HG02571 (cell line): ENCODE data around the gene PTEN.
"Not testable (repeated sequence)": the region's sequence is repeated elsewhere in the genome, so short reads cannot be mapped to it uniquely, and the experiment has no call there.

Experiments
- ATAC-seq: cut with Tn5 transposase; IDR thresholded peaks from one replicate; pipeline ENCODE4 v1.9.1; 2021; ENCODE audit warnings: mild to moderate bottlenecking, moderate library complexity; ENCODE audit not compliant: unreplicated experiment

Gene PTEN

DNA sequence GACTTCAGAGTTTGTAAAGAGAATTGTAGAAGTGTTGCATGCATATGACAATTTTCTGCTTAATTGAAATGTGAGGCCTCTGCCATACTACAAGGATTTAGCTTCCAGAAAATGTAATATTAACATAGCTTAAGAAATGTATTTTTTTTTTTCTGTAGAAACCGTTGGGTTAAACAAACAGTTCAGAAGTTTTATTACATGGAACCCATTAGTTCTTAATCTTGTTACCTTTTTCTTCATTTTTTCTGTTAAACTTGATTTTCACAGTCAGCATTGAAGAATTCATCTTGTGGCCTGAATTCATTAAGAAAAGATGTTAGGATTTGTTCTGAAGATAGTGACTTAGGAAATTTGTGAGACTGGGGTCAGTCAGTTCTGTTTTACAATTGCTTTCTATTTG is 4.9 kb downstream of the PTEN start:
- ATAC-seq, result no peak

DNA sequence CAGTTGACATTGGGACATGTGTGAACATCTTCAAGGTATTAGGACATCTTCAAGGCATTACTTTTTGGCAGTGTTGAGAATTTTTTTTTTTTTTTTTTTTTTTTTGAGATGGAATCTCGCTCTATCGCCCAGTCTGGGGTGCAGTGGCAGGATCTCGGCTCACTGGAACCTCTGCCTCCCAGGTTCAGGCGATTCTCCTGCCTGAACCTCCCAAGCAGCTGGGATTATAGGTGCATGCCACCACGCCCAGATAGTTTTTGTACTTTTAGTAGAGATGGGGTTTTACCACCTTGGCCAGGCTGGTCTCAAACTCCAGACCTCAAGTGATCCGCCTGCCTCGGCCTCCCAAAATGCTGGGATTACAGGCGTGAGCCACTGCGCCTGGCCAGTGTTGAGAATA is 5.7 kb downstream of the PTEN start:
- not testable (repeated sequence) for ATAC-seq

DNA sequence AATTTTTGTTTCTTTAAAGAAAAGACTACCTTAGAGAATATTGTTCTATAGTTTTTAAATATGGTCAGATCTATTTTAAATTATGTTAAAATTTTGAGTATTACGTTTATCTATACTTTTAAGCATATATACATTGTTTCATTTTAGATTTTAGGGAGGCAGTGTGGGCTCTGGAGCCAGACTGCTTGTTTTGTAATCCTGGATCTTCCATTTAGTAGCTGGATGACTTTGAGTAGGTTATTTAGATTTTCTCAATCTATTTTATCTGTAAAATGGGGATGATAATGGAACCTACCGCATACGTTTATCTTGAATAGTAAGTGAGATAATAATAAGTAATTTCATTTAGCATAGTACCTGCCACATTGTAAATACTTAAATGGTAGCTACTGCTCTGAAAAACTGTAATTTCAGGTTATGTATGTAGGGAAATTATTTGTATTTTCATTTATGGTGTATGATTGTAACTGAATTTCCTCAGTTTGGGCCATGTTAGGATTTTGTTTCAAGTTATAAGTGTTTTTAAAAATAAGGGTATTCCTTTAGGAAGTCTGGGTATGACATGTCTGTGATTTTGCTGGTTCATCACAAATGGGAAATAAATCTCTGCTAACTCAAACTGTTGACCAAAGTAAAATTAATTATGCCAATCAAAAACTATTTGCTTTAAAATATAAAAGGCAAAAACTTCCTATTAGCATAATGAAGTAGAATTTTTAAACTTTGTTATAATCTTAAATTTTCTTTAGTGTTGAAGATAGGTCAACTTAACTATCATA is 6.5 kb downstream of the PTEN start:
- ATAC-seq, result no peak

DNA sequence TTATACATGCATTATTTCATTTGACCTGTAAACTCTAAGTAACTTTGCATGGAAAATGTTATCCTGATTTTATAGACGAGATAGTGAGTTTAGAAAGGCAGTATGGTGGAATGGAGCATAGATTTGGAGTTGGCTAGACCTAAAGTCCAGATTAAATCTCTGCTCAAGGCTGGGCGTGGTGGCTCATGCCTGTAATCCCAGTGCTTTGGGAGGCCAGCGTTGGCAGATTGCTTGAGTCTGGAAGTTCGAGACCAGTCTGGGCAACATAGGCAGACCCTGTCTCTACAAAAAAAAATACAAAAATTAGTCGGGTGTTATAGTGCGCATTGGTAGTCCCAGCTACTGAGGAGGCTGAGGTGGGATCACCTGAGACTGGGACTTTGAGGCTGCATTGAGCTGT is 9.4 kb downstream of the PTEN start:
- no peak for ATAC-seq

DNA sequence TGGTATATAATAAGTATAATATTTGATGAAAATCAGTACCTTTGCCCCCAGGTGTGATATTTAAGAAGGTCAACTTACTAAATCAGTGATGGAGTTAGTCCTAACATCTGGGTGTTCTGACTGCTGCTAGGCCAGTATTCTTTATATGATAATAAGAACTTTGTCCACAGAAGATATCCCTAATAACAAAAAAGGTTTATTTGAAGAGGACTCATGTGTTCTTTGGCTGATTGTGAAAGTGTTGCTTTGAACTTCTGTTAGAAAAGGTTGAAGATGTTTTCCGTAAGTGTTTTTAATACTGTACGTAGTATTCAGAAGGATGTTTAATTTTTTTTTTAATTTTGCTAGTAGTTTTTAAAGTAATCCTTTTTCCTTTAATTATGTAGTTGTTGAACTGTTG is 10.2 kb downstream of the PTEN start:
- ATAC-seq, result no peak

DNA sequence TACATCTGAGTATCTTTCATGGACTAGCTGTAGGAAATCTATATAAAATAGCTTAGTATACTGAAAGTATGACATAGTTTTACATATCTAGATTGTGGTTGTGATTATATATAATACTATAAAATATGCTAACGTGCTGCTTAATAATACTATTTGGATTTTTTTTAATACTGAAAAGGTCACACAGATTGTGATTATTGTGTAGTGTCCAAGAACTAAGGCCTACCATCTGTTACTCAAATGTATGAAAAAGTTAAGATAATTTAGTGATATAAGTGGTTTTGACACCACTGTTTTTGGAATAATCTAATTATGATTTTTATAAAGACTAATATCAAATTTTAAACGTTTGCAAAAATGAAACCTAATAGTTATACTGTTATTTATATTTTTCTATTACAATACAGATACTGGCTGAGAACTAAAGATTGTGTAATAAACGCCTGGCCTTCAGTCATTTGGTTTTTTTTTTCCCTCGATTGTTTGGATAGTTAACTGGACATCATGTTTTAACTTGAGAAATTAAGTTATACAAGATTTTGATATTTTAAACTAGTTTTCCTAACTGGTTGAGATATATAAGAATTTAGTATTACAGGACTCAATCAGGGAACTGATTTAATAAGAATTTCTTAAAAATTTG is 12.6 kb downstream of the PTEN start:
- no peak for ATAC-seq

DNA sequence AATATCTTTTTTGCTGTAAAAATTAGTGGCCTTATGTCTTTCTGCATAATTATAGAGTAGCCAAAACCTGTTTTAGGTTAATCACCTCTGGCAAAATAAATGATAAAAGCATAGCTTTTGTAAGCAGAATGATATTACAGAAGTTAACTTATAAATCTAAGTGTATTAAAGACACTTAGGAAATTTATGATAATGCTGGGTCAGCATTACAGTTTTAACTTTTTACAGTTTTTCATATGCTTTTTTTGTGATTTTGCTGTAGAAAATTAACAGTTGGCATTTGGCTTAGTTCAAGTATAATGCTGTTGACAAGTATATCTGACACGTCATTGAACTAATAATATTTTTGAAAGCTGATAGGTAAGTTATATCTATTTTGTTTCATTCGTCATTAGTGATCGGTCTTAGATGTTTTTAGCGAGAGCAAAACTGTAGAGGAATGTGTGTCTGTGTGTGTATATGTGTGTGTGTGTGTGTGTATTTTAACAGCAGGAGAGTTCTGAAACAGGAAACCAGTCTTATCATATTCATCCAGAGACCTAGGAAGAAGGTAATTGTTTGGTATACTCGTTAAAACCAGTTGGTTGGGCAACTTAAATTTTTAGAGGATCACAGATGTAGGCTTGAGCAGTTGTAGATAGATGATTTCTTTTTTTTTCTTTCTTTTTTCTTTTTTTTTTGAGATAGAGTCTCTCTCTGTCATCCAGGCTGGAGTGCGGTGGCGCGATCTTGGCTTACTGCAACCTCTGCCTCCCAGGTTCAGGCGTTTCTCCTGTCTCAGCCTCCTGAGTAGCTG is 15.4 kb downstream of the PTEN start:
- no peak for ATAC-seq

DNA sequence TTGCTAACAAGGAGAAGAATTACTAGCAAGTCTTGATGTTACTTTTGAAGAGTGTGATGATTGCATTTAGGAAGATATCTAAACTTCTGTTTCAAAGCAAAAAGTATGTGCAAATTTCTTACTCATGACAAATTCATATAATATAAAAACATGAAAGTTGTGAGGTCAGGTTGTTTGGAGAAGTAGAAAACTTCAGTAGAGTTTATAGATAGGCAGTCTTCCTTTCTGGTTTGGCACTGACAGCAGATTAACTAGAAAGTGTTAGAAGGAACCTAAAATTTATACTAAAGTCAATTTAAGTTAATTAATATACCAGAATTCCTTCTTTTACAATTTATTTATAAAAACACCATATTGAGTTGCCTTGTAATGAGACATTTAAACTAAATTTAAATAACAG is 16.9 kb downstream of the PTEN start:
- no peak for ATAC-seq

DNA sequence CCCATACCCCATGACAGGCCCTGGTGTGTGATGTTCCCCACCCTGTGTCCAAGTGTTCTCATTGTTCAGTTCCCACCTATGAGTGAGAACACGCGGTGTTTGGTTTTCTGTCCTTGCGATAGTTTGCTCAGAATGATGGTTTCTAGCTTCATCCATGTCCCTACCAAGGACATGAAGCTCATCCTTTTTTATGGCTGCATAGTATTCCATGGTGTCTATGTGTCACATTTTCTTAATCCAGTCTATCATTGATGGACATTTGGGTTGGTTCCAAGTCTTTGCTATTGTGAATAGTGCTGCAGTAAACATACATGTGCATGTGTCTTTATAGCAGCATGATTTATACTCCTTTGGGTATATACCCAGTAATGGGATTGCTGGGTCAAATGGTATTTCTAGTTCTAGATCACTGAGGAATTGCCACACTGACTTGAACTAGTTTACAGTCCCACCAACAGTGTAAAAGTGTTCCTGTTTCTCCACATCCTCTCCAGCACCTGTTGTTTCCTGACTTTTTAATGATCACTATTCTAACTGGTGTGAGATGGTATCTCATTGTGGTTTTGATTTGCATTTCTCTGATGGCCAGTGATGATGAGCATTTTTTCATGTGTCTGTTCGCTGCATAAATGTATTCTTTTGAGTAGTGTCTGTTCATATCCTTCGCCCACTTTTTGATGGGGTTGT is 18.1 kb downstream of the PTEN start:
- ATAC-seq, result not testable (repeated sequence)

DNA sequence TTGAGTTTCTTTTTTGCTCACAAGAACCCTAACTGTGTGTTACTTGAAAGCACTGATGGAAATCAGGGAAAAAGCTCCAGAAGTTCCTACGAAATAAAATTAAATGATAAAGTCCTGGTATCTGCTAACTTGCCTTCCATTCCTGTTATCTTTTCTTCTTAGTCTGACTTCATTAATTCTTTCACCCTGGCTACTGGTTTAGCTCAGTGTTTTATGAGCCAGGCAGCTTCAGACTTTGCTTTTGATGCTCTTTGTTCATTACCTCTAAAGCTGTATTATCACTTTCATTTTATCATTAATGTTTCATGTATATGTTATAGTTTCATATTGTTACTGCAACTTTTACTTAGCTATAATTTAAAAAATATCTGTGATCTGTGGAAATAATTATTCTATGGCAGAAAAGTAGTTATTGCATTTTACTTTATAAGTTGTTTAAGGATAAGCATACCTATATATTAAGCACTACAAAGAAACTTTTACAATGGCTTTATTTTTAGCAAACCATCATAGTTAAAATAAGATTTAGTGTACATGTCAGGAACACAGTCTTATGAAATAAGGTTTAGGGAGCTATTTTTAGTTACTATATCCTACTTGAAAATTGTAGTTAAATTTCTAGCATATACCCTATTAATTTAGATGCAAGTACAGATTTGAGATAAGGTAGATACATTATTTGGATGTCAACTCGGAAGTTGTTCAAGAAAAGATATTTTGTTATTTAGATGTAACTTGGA is 19.3 kb downstream of the PTEN start:
- no peak for ATAC-seq

DNA sequence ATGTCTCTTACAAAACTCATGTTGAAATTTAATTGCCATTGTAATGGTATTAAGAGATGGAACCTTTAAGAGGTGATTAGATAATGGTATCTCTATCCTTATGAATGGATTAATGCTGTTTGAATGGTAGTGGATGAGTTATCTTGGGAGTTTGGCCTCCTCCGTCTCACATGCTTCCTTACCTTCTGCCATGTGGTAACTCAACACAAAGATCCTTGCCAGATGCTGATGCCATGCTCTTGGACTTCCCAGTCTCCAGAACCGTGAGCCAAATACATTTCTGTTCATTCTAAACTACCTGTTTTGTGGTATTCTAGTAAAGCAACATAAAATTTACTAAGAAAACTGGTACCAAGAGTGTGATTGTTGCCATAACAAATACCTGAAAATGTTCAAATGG is 23.2 kb downstream of the PTEN start:
- no peak for ATAC-seq

DNA sequence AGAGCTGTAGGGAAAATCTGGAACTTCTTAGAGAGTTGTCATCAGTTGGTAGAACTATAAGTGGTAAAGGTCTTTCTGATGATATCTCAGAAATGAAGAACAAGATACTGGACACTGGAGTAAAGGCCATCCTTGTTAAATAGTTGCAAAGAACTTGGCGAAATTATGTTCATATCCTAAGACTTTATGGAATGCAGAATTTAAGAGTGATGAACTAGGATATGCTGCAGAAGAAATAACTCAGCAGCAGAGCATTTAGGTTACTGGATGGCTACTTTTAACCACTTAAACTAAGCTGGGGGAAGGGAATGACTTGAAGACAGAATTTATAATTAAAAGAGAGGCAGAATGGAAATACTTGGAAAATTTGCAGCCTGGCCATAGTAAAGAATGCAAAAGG is 23.7 kb downstream of the PTEN start:
- ATAC-seq, result no peak

DNA sequence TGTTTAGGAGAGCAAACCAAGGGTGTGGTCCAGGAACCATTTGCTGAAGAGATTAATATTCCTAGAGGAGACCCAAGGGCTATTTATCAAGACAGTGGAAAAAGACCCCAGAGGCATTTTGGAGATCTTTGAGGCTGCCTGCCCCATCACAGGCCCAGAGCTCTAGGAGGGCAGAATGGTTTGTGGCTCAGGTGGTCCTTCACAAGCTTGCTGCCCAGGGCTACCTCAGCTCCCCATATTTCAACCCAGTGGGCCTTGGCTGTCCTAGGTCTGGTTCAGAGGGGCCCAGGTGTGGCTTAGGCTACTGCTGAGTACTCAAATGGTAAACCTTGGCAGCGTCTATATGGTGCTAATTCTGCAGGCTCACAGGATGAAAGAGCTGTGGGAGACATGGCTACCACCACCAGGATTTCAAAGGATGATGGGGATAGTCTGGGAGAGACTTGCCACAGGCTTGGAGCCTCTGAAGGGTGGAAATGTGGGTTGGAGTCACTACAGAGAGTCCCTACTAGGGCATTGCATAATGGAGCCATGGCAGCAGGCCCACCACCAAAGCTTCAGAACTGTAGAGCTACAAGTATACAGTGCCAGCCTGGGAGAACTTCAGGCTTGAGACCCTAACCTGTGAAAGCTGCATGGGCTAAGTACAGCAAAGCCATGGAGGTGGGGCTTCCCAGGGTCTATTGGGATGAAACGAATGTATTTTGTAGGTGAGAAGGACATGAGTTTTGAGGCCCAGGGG is 24.3 kb downstream of the PTEN start:
- ATAC-seq, result no peak

DNA sequence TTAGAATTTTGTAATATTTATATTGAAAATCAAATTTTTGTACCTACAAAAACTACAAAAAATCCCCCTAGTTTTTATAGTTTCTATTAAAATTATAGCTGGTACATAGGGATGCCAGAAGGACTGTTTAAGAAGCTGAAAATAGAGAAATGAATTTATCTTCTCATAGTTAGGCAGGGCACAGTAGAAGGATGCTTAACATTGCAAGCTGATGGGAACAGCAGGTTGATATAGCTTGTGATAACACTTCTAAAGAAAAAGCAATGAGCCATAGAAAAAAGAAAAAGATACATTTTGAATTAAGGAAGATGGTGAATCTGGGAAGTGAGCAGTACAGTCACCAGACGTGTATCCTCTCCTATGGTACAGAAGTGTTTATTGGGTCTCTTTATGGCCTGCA is 32.0 kb downstream of the PTEN start:
- ATAC-seq, result no peak

DNA sequence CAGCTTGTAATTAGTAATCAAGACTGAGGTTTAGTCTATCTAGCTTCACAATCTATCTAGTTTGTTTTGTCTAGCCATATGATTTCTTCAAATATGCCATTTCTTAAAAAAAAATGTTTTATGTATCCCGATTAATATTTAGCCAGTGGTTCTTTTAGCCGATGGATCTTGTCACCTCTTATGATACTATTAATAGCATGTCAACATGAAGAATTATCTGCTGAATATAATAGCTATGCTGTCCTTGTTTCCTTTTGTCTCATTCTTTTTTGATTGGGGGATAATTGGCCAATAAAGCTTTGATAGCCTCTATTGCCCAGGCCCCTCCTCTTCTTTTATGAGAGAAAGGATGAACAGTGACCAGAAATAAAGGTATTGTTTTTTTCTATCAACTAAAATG is 32.8 kb downstream of the PTEN start:
- ATAC-seq, result no peak

DNA sequence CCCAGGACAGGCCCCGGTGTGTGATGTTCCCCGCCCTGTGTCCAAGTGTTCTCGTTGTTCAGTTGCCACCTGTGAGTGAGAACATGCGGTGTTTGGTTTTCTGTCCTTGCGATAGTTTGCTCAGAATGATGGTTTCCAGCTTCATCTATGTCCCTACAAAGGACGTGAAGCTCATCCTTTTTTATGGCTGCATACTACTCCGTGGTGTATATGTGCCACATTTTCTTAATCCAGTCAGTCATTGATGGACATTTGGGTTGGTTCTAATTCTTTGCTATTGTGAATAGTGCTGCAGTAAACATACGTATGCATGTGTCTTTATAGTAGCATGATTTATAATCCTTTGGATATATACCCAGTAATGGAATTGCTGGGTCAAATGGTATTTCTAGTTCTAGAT is 34.5 kb downstream of the PTEN start:
- ATAC-seq, result not testable (repeated sequence)

DNA sequence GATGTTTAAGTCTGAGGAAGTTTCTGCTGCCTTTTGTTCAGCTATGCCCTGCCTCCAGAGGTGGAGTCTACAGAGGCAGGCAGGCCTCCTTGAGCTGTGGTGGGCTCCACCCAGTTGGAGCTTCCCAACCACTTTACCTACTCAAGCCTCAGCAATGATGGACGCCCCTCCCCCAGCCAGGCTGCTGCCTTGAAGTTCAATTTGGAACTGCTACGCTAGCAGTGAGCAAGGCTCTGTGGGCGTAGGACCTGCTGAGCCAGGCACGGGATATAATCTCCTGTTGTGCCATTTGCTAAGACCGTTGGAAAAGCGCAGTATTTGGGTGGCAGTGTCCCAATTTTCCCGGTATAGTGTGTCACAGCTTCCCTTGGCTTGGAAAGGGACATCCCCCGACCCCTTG is 40.0 kb downstream of the PTEN start:
- not testable (repeated sequence) for ATAC-seq

DNA sequence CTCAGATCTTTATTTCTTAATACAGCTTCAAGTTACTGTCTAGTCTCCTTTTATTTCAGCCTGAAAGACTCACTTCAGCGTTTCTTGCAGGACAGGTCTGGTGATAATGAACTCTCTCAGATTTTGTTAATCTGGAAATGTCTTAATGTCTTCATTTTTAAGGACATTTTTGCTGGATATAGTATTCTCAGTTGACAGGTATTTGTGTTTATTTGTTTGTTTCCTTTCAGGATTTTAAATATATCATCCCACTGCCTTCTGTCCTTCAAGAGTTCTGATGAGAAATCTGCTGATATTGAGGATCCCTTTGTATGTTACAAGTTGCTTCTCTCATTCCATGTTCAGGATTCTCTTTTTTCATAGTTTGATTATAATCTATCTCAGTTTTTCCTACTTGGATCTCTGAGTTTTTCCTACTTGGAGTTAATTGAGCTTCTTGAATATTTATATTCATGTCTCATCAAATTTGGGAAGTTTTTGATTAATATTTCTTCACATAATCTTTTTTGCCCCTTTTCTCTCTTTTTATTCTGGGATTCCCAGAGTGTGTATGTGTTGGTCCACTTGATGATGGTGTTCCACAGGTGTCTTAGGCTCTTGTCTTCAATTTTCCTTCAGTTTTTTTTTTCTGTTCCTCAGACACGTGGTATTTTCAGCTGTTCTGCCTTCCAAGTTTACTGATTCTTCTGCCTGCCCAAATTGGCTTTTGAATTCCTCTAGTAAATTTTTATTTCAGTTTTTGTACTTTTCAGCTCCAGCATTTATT is 49.9 kb downstream of the PTEN start:
- ATAC-seq, result no peak

DNA sequence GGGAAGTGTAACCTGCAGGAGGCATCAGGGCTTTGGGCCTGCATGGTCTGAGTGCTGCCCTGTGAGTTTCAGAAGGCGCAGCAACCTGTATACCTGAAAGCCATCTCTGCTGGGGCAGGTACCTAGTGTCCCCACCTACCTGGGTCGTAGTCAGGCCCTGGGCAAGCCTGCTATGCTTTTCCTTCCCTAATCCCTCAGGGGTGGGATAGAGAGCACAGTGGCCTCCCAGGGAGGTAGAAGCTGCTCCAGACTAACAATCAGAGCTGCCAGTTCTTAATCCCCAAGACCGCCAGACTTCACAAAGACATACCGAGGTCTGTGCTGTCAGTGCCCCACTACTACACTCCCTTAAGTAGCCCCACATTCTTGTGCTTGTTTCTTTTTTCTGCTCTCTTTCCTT is 52.0 kb downstream of the PTEN start:
- ATAC-seq, result no peak
